Body of pancreas (tissue), 4 donors: ENCODE measurements around the gene RAB11FIP4. TPM values are rescaled to one million over a fixed set of nuclear protein-coding genes. Genes with fewer than 3 reads are reported as not detected.

ENCODE experiments used
- ATAC-seq: fragments of 150-250 bp; one replicate; pipeline ENCODE4 v1.9.1; 2016
- DNase-seq, 4 donors: peaks; one replicate each; pipeline ENCODE4 v3.0.0-alpha.2; 2019
- H3K27ac ChIP-seq, 4 donors: fragments of 200-600 bp; sonication (generic); 1 replicate in 3 of 4; 2 replicates in 1 of 4; pipeline versions ENCODE4 v1.5.1 to v1.6.1; 2016 to 2019; ENCODE audit warnings: mild to moderate bottlenecking in 1 of 4, mixed read lengths in 1 of 4, moderate library complexity in 1 of 4
- H3K27me3 ChIP-seq, 2 donors: fragments of 200-600 bp; sonication (generic); one replicate each; pipeline ENCODE4 v1.6.0; 2016; ENCODE audit warnings: mild to moderate bottlenecking in 1 of 2
- H3K36me3 ChIP-seq, 2 donors: fragments of 200-600 bp; sonication (generic); replicated peaks in 1 of 2; 2 replicates each; pipeline ENCODE4 v1.5.1; 2016; ENCODE audit warnings: low read depth in 2 of 2; ENCODE audit not compliant: insufficient read depth in 1 of 2
- H3K4me1 ChIP-seq: fragments of 200-600 bp; sonication (generic); one replicate; pipeline ENCODE4 v1.6.0; 2016
- H3K4me3 ChIP-seq, 2 donors: fragments of 200-600 bp; sonication (generic); 1 replicate in 1 of 2; 2 replicates in 1 of 2; pipeline ENCODE4 v1.5.1; 2016 to 2019
- H3K9me3 ChIP-seq, 3 donors: fragments of 200-600 bp; sonication (generic); 1 replicate in 2 of 3; 2 replicates in 1 of 3; pipeline ENCODE4 v1.5.1; 2016
- CTCF ChIP-seq, 7 experiments: fragments of 450-650 bp in 4 of 7; fragments of 200-600 bp in 3 of 7; sonication (generic) in 3 of 7; IDR thresholded peaks; one replicate each; pipeline ENCODE4 v1.5.1; 2016 to 2019; ENCODE audit warnings: antibody characterized with exemption in 7 of 7
- POLR2A ChIP-seq, 3 donors: fragments of 450-650 bp; IDR thresholded peaks; one replicate each; pipeline ENCODE4 v1.6.1; 2016; ENCODE audit warnings: antibody characterized with exemption in 3 of 3, mild to moderate bottlenecking in 2 of 3
- WGBS, 2 donors: methylation state at CpG; one replicate each; pipeline ENCODE4 v1.1.5; 2017; 5-methylcytosine and 5-hydroxymethylcytosine counted together
- intact Hi-C: fragments of 100-400 bp; cut with DNase I; formaldehyde crosslinking; loops from one replicate; pipeline ENCODE4 v1.15.1; 2023
- total RNA-seq, 2 donors: library from RNA; depleted of rRNA; stranded (reverse); fragments of >200 nt; gene quantifications; one replicate each; pipeline ENCODE4 v1.1.0, GENCODE V29; 2016

Gene RAB11FIP4
- total RNA-seq, 2 donors from 2014 or later, result 37.2 to 38.7 TPM

- no peaks in the 10 kb centered on the region for H3K27me3 ChIP-seq
- intact Hi-C loops, result no loop called here
- DNase-seq (no peak), ATAC-seq (no peak)
- H3K9me3 ChIP-seq, result no peaks in the 10 kb centered on the region
- no peaks in the 10 kb centered on the region for H3K36me3 ChIP-seq
- H3K27ac ChIP-seq, result no peak overlapping the region
- TF ChIP-seq POLR2A (IDR thresholded peaks at IDR 0.05), result no peak
- TF ChIP-seq CTCF (IDR thresholded peaks at IDR 0.05), result no peak
- H3K4me1 ChIP-seq, result peaks cover 26% of the 10 kb centered on the region
- no peak overlapping the region for H3K4me3 ChIP-seq
- WGBS, 2 donors, result 52 to 53% methylated on average over 7 of the region's 7 CpGs
Observed at GRCh38 chr17:31583772-31584356, 192.4 kb downstream of the RAB11FIP4 start.

GRCh38 chr17:31584438-31585279, 193.2 kb downstream of the RAB11FIP4 start:
- TF ChIP-seq POLR2A (IDR thresholded peaks at IDR 0.05), result no peak
- TF ChIP-seq CTCF (IDR thresholded peaks at IDR 0.05), result no peak
- H3K9me3 ChIP-seq, result no peaks in the 10 kb centered on the region
- DNase-seq (no peak), ATAC-seq (no peak)
- 92 to 93% methylated on average over 6 of the region's 6 CpGs for WGBS, 2 donors
- intact Hi-C loops, result no loop called here
- H3K4me1 ChIP-seq, result peaks cover 26% of the 10 kb centered on the region
- H3K27ac ChIP-seq, result no peak overlapping the region
- H3K27me3 ChIP-seq, result no peaks in the 10 kb centered on the region
- no peaks in the 10 kb centered on the region for H3K36me3 ChIP-seq
- H3K4me3 ChIP-seq, result no peak overlapping the region

- WGBS, 2 donors, result 90 to 91% methylated on average over 4 to 6 of the region's 6 CpGs
- DNase-seq (no peak), ATAC-seq (no peak)
- TF ChIP-seq CTCF (IDR thresholded peaks at IDR 0.05), result no peak
- TF ChIP-seq POLR2A (IDR thresholded peaks at IDR 0.05), result no peak
- Histone ChIP-seq H3K4me1 (peaks cover 25% of the 10 kb centered on the region), H3K27me3 (no peaks in the 10 kb centered on the region), H3K4me3 (no peak overlapping the region), H3K9me3 (no peaks in the 10 kb centered on the region), H3K27ac (no peak overlapping the region), H3K36me3 (no peaks in the 10 kb centered on the region)
- intact Hi-C loops, result no loop called here
Observed at GRCh38 chr17:31585280-31585630, 193.8 kb downstream of the RAB11FIP4 start.

- ATAC-seq (no peak), DNase-seq (no peak)
- WGBS, 2 donors, result 63 to 67% methylated on average over 5 of the region's 5 CpGs
- Histone ChIP-seq H3K9me3 (no peaks in the 10 kb centered on the region), H3K4me3 (no peak overlapping the region), H3K27ac (no peak overlapping the region), H3K4me1 (peaks cover 8% of the 10 kb centered on the region), H3K36me3 (no peaks in the 10 kb centered on the region), H3K27me3 (no peaks in the 10 kb centered on the region)
- intact Hi-C loops, result no loop called here
- TF ChIP-seq CTCF (IDR thresholded peaks at IDR 0.05) (no peak), POLR2A (IDR thresholded peaks at IDR 0.05) (no peak)
Observed at GRCh38 chr17:31586946-31587345, 195.5 kb downstream of the RAB11FIP4 start.
